SU-DHL-6 (cell line): ENCODE results near the gene THAP3.

Source experiments
- EZH2phosphoT487 ChIP-seq: fragments of 200-600 bp; sonication (generic), shearing (Covaris generic); conservative IDR thresholded peaks from 2 replicates; pipeline ENCODE4 v1.6.1; 2018; ENCODE audit warnings: mild to moderate bottlenecking, antibody characterized with exemption, low read length, moderate library complexity, mixed read lengths
- TF ChIP-seq, protein P1 (sequence below): fragments of 200-600 bp; sonication (generic); IDR thresholded peaks from one replicate; pipeline ENCODE4 v1.5.1; 2017; ENCODE audit warnings: antibody characterized with exemption, mild to moderate bottlenecking, low read length, moderate library complexity; ENCODE audit not compliant: insufficient read depth, poor library complexity, severe bottlenecking

- TF ChIP-seq, protein P1, sequence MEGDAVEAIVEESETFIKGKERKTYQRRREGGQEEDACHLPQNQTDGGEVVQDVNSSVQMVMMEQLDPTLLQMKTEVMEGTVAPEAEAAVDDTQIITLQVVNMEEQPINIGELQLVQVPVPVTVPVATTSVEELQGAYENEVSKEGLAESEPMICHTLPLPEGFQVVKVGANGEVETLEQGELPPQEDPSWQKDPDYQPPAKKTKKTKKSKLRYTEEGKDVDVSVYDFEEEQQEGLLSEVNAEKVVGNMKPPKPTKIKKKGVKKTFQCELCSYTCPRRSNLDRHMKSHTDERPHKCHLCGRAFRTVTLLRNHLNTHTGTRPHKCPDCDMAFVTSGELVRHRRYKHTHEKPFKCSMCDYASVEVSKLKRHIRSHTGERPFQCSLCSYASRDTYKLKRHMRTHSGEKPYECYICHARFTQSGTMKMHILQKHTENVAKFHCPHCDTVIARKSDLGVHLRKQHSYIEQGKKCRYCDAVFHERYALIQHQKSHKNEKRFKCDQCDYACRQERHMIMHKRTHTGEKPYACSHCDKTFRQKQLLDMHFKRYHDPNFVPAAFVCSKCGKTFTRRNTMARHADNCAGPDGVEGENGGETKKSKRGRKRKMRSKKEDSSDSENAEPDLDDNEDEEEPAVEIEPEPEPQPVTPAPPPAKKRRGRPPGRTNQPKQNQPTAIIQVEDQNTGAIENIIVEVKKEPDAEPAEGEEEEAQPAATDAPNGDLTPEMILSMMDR = no peak
- TF ChIP-seq EZH2phosphoT487 = no peak
Measured at GRCh38 chr1:6653436-6654290, 29.0 kb downstream of the THAP3 start.
